GM12878 (cell line): ENCODE data around the gene BRAT1. TPM values are rescaled to one million over a fixed set of nuclear protein-coding genes. Genes with fewer than 3 reads are reported as not detected.

Experiments used
- ATAC-seq: fragments of 200-7000 bp; cut with Tn5 transposase; 3 replicates; pipeline ENCODE4 v1.9.1; 2020; ENCODE audit warnings: mild to moderate bottlenecking, moderate library complexity
- BruUV-seq: library from RNA; stranded (reverse); fragments of 400-500 nt; replicated peaks from 2 replicates; lab custom pipeline; 2021; lab: Mats Ljungman, UMichigan
- CTCF ChIA-PET: fragments of 300-600 bp; sonication (Branson Sonifier 250); formaldehyde crosslinking; extraction: SDS; loops from one replicate; lab custom pipeline; 2021; ENCODE audit warnings: inconsistent platforms; lab: Yijun Ruan, JAX
- POLR2A ChIA-PET: fragments of 350-600 bp; formaldehyde crosslinking; extraction: SDS; loops from one replicate; lab custom pipeline; 2021; ENCODE audit warnings: inconsistent platforms; lab: Charles Lee
- RAD21 ChIA-PET: fragments of 300-600 bp; sonication (Branson Sonifier 250); formaldehyde crosslinking; loops from one replicate; lab custom pipeline; 2023; ENCODE audit warnings: antibody characterized with exemption; ENCODE audit not compliant: unreplicated experiment; lab: Charles Lee
- SMC1A ChIA-PET: fragments of 300-600 bp; sonication (Branson Sonifier 250); formaldehyde crosslinking; loops from one replicate; lab custom pipeline; 2023; ENCODE audit not compliant: unreplicated experiment, uncharacterized antibody; lab: Charles Lee
- DNase-seq: peaks from one replicate; pipeline ENCODE4 v3.0.0-alpha.2; 2011; ENCODE audit warnings: low read depth, low spot score
- FAIRE-seq: peaks from 3 replicates; lab custom pipeline; 2011; peaks lifted over from hg19 to GRCh38; lab: Jason Lieb, UNC
- H2AFZ ChIP-seq: 2 replicates; pipeline ENCODE4 v1.6.0; 2011; ENCODE audit warnings: low read depth, low read length, control low read depth; ENCODE audit not compliant: control insufficient read depth
- H3K27ac ChIP-seq: 2 replicates; pipeline ENCODE4 v1.5.1; 2011; ENCODE audit warnings: control low read depth; ENCODE audit not compliant: control insufficient read depth, insufficient read depth
- H3K27me3 ChIP-seq, 2 experiments: replicated peaks in 1 of 2; 2 replicates each; pipeline versions ENCODE4 v1.6.0 to v1.6.1; 2011; ENCODE audit warnings: low read length in 1 of 2; ENCODE audit not compliant: control insufficient read depth in 2 of 2, insufficient read depth in 2 of 2
- H3K36me3 ChIP-seq, 2 experiments: 2 replicates each; pipeline ENCODE4 v1.5.1; 2011; ENCODE audit warnings: low read length in 1 of 2; ENCODE audit not compliant: control insufficient read depth in 2 of 2, insufficient read depth in 2 of 2
- H3K4me1 ChIP-seq: 2 replicates; pipeline ENCODE4 v1.6.1; 2011; ENCODE audit warnings: mild to moderate bottlenecking, low read length, moderate library complexity, mixed read lengths; ENCODE audit not compliant: control insufficient read depth, insufficient read depth
- H3K4me2 ChIP-seq: 2 replicates; pipeline ENCODE4 v1.6.0; 2011; ENCODE audit warnings: control low read depth; ENCODE audit not compliant: control insufficient read depth, insufficient read depth
- H3K4me3 ChIP-seq: fragments of 200-600 bp; sonication (generic); 2 replicates; pipeline ENCODE4 v1.5.1; 2016
- H3K79me2 ChIP-seq: 2 replicates; pipeline ENCODE4 v1.6.0; 2011; ENCODE audit warnings: low read length; ENCODE audit not compliant: control insufficient read depth, insufficient read depth
- H3K9ac ChIP-seq: 2 replicates; pipeline ENCODE4 v1.8.0; 2011; ENCODE audit warnings: low read length, control low read depth, mixed read lengths; ENCODE audit not compliant: control insufficient read depth, insufficient read depth
- H3K9me3 ChIP-seq: replicated peaks from 3 replicates; pipeline ENCODE4 v1.5.1; 2011; ENCODE audit warnings: mild to moderate bottlenecking, low read length; ENCODE audit not compliant: control insufficient read depth, insufficient read depth
- H4K20me1 ChIP-seq: 2 replicates; pipeline ENCODE4 v1.6.0; 2011; ENCODE audit not compliant: control insufficient read depth, insufficient read depth
- BCL11A ChIP-seq: IDR thresholded peaks from 2 replicates; pipeline ENCODE4 v1.6.1; 2011; ENCODE audit warnings: low read depth, low read length
- BHLHE40 ChIP-seq, 2 experiments: fragments of 450-650 bp in 1 of 2; IDR thresholded peaks; 2 replicates each; pipeline ENCODE4 v1.6.1; 2011 to 2017; ENCODE audit warnings: low read depth in 2 of 2, borderline replicate concordance in 1 of 2, improper control_type of control experiment in 1 of 2, low read length in 1 of 2, mild to moderate bottlenecking in 1 of 2
- ETV6 ChIP-seq, 2 experiments: fragments of 450-650 bp in 1 of 2; IDR thresholded peaks in 1 of 2; conservative IDR thresholded peaks in 1 of 2; 2 replicates each; pipeline ENCODE4 v1.6.1; 2014; ENCODE audit warnings: antibody characterized with exemption in 1 of 2, borderline replicate concordance in 1 of 2, low read depth in 1 of 2, mild to moderate bottlenecking in 1 of 2, moderate library complexity in 1 of 2
- FOS ChIP-seq: IDR thresholded peaks from 3 replicates; pipeline ENCODE4 v1.6.1; 2011; ENCODE audit warnings: borderline replicate concordance; ENCODE audit not compliant: insufficient read length; ENCODE audit errors: extremely low read depth
- HCFC1 ChIP-seq: fragments of 150-350 bp; IDR thresholded peaks from 2 replicates; pipeline ENCODE4 v1.6.1; 2014; ENCODE audit warnings: low read length
- MTA3 ChIP-seq: IDR thresholded peaks from 2 replicates; pipeline ENCODE4 v1.6.1; 2012; ENCODE audit warnings: low read length, inconsistent platforms, borderline replicate concordance
- RAD51 ChIP-seq: fragments of 450-650 bp; IDR thresholded peaks from 2 replicates; pipeline ENCODE4 v1.6.1; 2016; ENCODE audit warnings: moderate library complexity, mild to moderate bottlenecking, inconsistent platforms
- RFX5 ChIP-seq: IDR thresholded peaks from 2 replicates; pipeline ENCODE4 v1.6.1; 2011; ENCODE audit warnings: low read depth, low read length, improper control_type of control experiment
- SIN3A ChIP-seq: IDR thresholded peaks from 2 replicates; pipeline ENCODE4 v1.6.1; 2012; ENCODE audit warnings: low read depth, low read length, improper control_type of control experiment
- SMC3 ChIP-seq: IDR thresholded peaks from 2 replicates; pipeline ENCODE4 v1.6.1; 2011; ENCODE audit warnings: low read length, improper control_type of control experiment, borderline replicate concordance
- WGBS: methylation state at CpG from one replicate; pipeline ENCODE4 v1.1.6; 2016; ENCODE audit warnings: low lambda C conversion rate; ENCODE audit not compliant: insufficient replicate concordance, insufficient coverage; ENCODE audit errors: missing lambda C conversion rate; 5-methylcytosine and 5-hydroxymethylcytosine counted together
- in situ Hi-C: fragments of 300-500 bp; cut with MboI; formaldehyde crosslinking; loops from 9 replicates; pipeline ENCODE4 v1.14.3; 2018; ENCODE audit warnings: mixed read lengths
- intact Hi-C: fragments of 100-400 bp; cut with micrococcal nuclease; formaldehyde crosslinking; loops from one replicate; pipeline ENCODE4 v1.14.2; 2022; ENCODE audit not compliant: unreplicated experiment
- polyA plus RNA-seq, 11 experiments: library from polyadenylated mRNA; depleted of rRNA in 4 of 11; unstranded in 6 of 11; stranded (reverse) in 5 of 11; fragments of >200 nt; fragmentation: Nextera tagmentation in 4 of 11; fragmentation: Illumina TruSeq in 1 of 11; extraction: Ambion mirVana in 4 of 11; extraction: Trizol in 1 of 11; gene quantifications; 1 replicate in 1 of 11; 2 replicates in 10 of 11; pipeline versions ENCODE4 v1.2.1 to v1.2.3, GENCODE V29; 2011 to 2016; ENCODE audit warnings: inconsistent platforms in 2 of 11, missing spikeins in 2 of 11, low read depth in 1 of 11
- total RNA-seq, 4 experiments: library from RNA; depleted of rRNA in 3 of 4; stranded (reverse); fragments of >200 nt in 3 of 4; fragmentation: Illumina TruSeq in 1 of 4; extraction: Trizol in 1 of 4; gene quantifications; 2 replicates each; pipeline versions ENCODE4 v1.2.1 to v1.2.3, GENCODE V29; 2013 to 2021

The BRAT1 gene
- total and polyA plus RNA-seq, 10 of the 15 experiments (the other 5 are each of a cell fraction or from before 2014, with no cell fraction given), result 0.13 to 53.3 (median 16.0) TPM

GRCh38 chr7:2515424-2516193, 39.7 kb downstream of the BRAT1 start:
- WGBS, result 53% methylated on average over 15 of the region's 15 CpGs
- ChIA-PET RAD21 (no interaction called here), CTCF (no interaction called here), POLR2A (no interaction called here), SMC1A (interaction anchor here (0.6 kb wide), 1 partner anchor 36 kb away, joined by 3 read pairs; no protein-coding TSS in a partner anchor)
- FAIRE-seq (no peak), DNase-seq (no peak), ATAC-seq (no peak)
- Histone ChIP-seq H3K27me3 (peaks cover 0 to 5% of the 10 kb centered on the region in 2 experiments; a peak in 2 of 4 replicates), H3K27ac (no peak overlapping the region), H3K4me1 (peaks cover 26% of the 10 kb centered on the region), H4K20me1 (no peaks in the 10 kb centered on the region), H3K79me2 (no peaks in the 10 kb centered on the region), H2AFZ (no peak overlapping the region), H3K9ac (no peak overlapping the region), H3K4me2 (no peak overlapping the region), H3K4me3 (no peak overlapping the region), H3K36me3 (no peaks in the 10 kb centered on the region), H3K9me3 (no peaks in the 10 kb centered on the region)
- BruUV-seq, result no TSS peak
- TF ChIP-seq BCL11A (no peak), BHLHE40 (IDR thresholded peaks at IDR 0.05; ENCODE audit: borderline replicate concordance in 1 of 2, low read depth in 2 of 2, low read length in 1 of 2) (no peak), RAD51 (no peak)
- intact Hi-C loops, result no loop called here
- in situ Hi-C loops, result no loop called here

DNA sequence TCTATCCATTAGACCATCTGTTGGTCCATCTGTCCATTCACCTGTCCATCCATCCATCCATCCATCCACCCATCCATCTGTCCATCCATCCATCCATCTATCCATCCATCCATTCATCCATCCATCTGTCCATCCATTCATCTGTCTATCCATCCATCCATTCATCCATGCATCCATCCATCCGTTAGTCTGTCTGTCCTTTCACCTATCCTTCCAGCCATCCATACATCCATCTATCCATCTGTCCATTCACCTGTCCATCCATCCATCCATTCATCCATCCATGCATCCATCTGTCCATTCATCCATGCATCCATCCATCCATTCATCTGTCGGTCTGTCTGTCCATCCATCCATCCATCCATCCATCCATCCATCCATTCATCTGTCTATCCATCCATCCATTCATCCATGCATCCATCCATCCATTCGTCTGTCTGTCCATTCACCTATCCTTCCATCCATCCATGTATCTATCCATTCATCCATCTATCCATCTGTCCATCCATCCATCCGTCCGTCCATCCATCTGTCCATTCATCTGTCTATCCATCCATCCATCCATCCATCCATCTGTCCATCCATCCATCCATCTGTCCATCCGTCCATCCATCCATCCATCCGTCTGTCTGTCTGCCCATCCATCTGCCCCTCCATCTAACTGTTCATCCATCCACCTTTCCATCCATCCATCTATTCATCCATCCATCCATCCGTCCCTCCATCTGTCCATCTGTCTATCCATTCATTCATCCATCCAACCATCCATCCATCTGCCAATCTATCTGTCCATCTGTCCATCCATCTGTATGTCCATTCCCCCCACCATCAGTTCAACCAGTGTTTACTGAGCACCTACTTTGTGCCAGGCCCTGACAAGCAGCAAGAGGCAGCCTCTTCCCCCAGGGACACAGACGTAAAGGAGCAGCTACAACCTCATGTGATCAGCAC, 40.6 kb downstream of the BRAT1 start:
- ChIA-PET CTCF (no interaction called here), RAD21 (no interaction called here), SMC1A (no interaction called here), POLR2A (no interaction called here)
- 42% methylated on average over 9 of the region's 9 CpGs for WGBS
- Histone ChIP-seq H3K4me2 (no peak overlapping the region), H3K27me3 (no peaks in the 10 kb centered on the region), H2AFZ (no peak overlapping the region), H3K79me2 (no peaks in the 10 kb centered on the region), H3K9me3 (no peaks in the 10 kb centered on the region), H3K27ac (no peak overlapping the region), H3K9ac (no peak overlapping the region), H3K4me3 (no peak overlapping the region), H4K20me1 (no peaks in the 10 kb centered on the region), H3K36me3 (no peaks in the 10 kb centered on the region), H3K4me1 (peaks cover 26% of the 10 kb centered on the region)
- intact Hi-C loops, result no loop called here
- ATAC-seq, result no peak
- no peak for FAIRE-seq
- in situ Hi-C loops, result no loop called here
- TF ChIP-seq SIN3A, result no peak
- no peak for TF ChIP-seq FOS
- no peak for TF ChIP-seq RFX5
- no peak for TF ChIP-seq ETV6 (conservative IDR thresholded peaks at IDR 0.05 in 1 of 2, IDR thresholded peaks at IDR 0.05 in 1 of 2; ENCODE audit: borderline replicate concordance in 1 of 2, low read depth in 1 of 2)
- TF ChIP-seq SMC3, result no peak
- TF ChIP-seq MTA3, result no peak
- no peak for TF ChIP-seq HCFC1
- no TSS peak for BruUV-seq
- no peak for DNase-seq
